Measurements from ENCODE around the gene EVI5L.

The EVI5L gene

GRCh38 chr19:7912697-7913564, 82.9 kb downstream of the EVI5L start:
- no peak for DNase-seq (ENCODE audit: low spot score)

- no peak for DNase-seq (ENCODE audit: low spot score)
These were observed 83.6 kb downstream of the EVI5L start for GRCh38 chr19:7913652-7914051.

- no peak for DNase-seq (ENCODE audit: low spot score)
These were observed 84.1 kb downstream of the EVI5L start for GRCh38 chr19:7914099-7914498.

Measured in GM03348 (cell line).